Spleen (tissue), 11 donors: ENCODE results near the gene SIAH2. TPM values are rescaled to one million over a fixed set of nuclear protein-coding genes. Genes with fewer than 3 reads are reported as not detected.

Source experiments
- DNase-seq: peaks from one replicate; pipeline ENCODE4 v3.0.0-alpha.2; 2020
- H3K27ac ChIP-seq, 8 donors: fragments of 200-600 bp; sonication (generic) in 7 of 8; 1 replicate in 4 of 8; 2 replicates in 4 of 8; pipeline versions ENCODE4 v1.5.0 to v1.8.0; 2016 to 2021; ENCODE audit warnings: inconsistent platforms in 4 of 8, mild to moderate bottlenecking in 4 of 8, moderate library complexity in 1 of 8
- H3K27me3 ChIP-seq, 7 donors: fragments of 200-600 bp; sonication (generic) in 6 of 7; replicated peaks in 1 of 7; 1 replicate in 4 of 7; 2 replicates in 3 of 7; pipeline versions ENCODE4 v1.5.0 to v1.8.0; 2016 to 2021; ENCODE audit warnings: inconsistent platforms in 3 of 7, mild to moderate bottlenecking in 1 of 7
- H3K36me3 ChIP-seq, 6 donors: fragments of 200-600 bp; sonication (generic) in 5 of 6; 1 replicate in 4 of 6; 2 replicates in 2 of 6; pipeline versions ENCODE4 v1.5.0 to v1.8.0; 2016 to 2021; ENCODE audit warnings: inconsistent platforms in 2 of 6
- H3K4me1 ChIP-seq, 6 donors: fragments of 200-600 bp; sonication (generic) in 5 of 6; 1 replicate in 3 of 6; 2 replicates in 3 of 6; pipeline versions ENCODE4 v1.5.0 to v1.8.0; 2016 to 2021; ENCODE audit warnings: inconsistent platforms in 3 of 6
- H3K4me3 ChIP-seq, 8 donors: fragments of 200-600 bp; sonication (generic) in 7 of 8; 1 replicate in 4 of 8; 2 replicates in 4 of 8; pipeline versions ENCODE4 v1.5.0 to v1.8.0; 2016 to 2021; ENCODE audit warnings: inconsistent platforms in 4 of 8, mild to moderate bottlenecking in 4 of 8, moderate library complexity in 2 of 8
- H3K9me3 ChIP-seq, 8 donors: fragments of 200-600 bp; sonication (generic) in 7 of 8; 1 replicate in 4 of 8; 2 replicates in 4 of 8; pipeline versions ENCODE4 v1.5.0 to v1.8.0; 2016 to 2021; ENCODE audit warnings: inconsistent platforms in 4 of 8
- CTCF ChIP-seq, 11 experiments: fragments of 200-600 bp in 7 of 11; fragments of 450-650 bp in 4 of 11; sonication (generic) in 4 of 11; IDR thresholded peaks in 8 of 11; conservative IDR thresholded peaks in 3 of 11; 1 replicate in 7 of 11; 2 replicates in 4 of 11; pipeline versions ENCODE4 v1.4.0 to v1.8.0; 2016 to 2021; ENCODE audit warnings: antibody characterized with exemption in 11 of 11, inconsistent platforms in 4 of 11, mild to moderate bottlenecking in 1 of 11
- POLR2A ChIP-seq, 3 donors: fragments of 450-650 bp; IDR thresholded peaks; one replicate each; pipeline ENCODE4 v1.5.1; 2017; ENCODE audit warnings: antibody characterized with exemption in 3 of 3, mild to moderate bottlenecking in 1 of 3
- POLR2AphosphoS5 ChIP-seq, 3 donors: sonication (generic); formaldehyde crosslinking; IDR thresholded peaks; one replicate each; pipeline ENCODE4 v1.5.1; 2017; ENCODE audit warnings: antibody characterized with exemption in 3 of 3
- WGBS, 5 donors: extraction: QIAGEN DNeasy Blood & Tissue Kit in 3 of 5; methylation state at CpG; one replicate each; pipeline versions ENCODE4 v1.1.5 to v1.1.7; 2013 to 2018; 5-methylcytosine and 5-hydroxymethylcytosine counted together
- intact Hi-C: fragments of 100-400 bp; cut with DNase I; formaldehyde crosslinking; loops from one replicate; pipeline ENCODE4 v1.15.0; 2023; ENCODE audit warnings: low total_unique reads
- polyA plus RNA-seq, 3 donors: library from polyadenylated mRNA; stranded (reverse); fragments of 200-250 nt; gene quantifications; one replicate each; pipeline ENCODE4 v1.2.1, GENCODE V29; 2013
- total RNA-seq, 7 donors: library from RNA; depleted of rRNA in 3 of 7; stranded (reverse); fragments of >200 nt in 3 of 7; fragmentation: NEBNext Ultra II Directional in 4 of 7; extraction: Animal tissue kit (Norgen Biotek cat#: 25700) in 4 of 7; gene quantifications; one replicate each; pipeline versions ENCODE4 v1.1.0 to v1.2.1, GENCODE V29; 2016 to 2021
- donor health status: healthy with polysubstance abuse.
- donor health status: DM: no; HTN: no; CAD: no; lungs with moderate emphysema.
- donor health status: DM: no; HTN: no; CAD: no.
- donor health status: Bipolar disorder and iron deficiency.
- donor health status: healthy.
- donor health status: DM: no; HTN: no; CAD: no.
- donor health status: DM: yes; HTN: yes; CAD: no.

Gene SIAH2
- total and polyA plus RNA-seq, 10 donors, result 13.6 to 71.3 (median 27.4) TPM

- TF ChIP-seq POLR2A (IDR thresholded peaks at IDR 0.05), result no peak
- TF ChIP-seq CTCF (IDR thresholded peaks at IDR 0.05 in 8 of 11, conservative IDR thresholded peaks at IDR 0.05 in 3 of 11), result no peak
- TF ChIP-seq POLR2AphosphoS5 (IDR thresholded peaks at IDR 0.05), result no peak
- WGBS, 5 donors, result 82 to 93% (median 91%) methylated on average over 3 of the region's 3 CpGs
- Histone ChIP-seq H3K9me3 (no peaks in the 10 kb centered on the region), H3K27ac (no peak overlapping the region), H3K4me3 (no peak overlapping the region), H3K36me3 (no peaks in the 10 kb centered on the region), H3K4me1 (peaks cover 0 to 13% (median 0%) of the 10 kb centered on the region in 6 donors), H3K27me3 (no peaks in the 10 kb centered on the region)
- DNase-seq, result no peak
- intact Hi-C loops, result no loop called here
Measured at GRCh38 chr3:150770681-150771080, 7.7 kb upstream of the SIAH2 start.

GRCh38 chr3:150766742-150767141 lies 3.8 kb upstream of the SIAH2 start:
- WGBS, 5 donors, result 79 to 94% (median 83%) methylated on average over 3 of the region's 3 CpGs
- no peak for DNase-seq
- H3K36me3 ChIP-seq, result no peaks in the 10 kb centered on the region
- TF ChIP-seq CTCF (IDR thresholded peaks at IDR 0.05 in 8 of 11, conservative IDR thresholded peaks at IDR 0.05 in 3 of 11) (no peak), POLR2A (IDR thresholded peaks at IDR 0.05) (no peak), POLR2AphosphoS5 (IDR thresholded peaks at IDR 0.05) (no peak)
- H3K9me3 ChIP-seq, result no peaks in the 10 kb centered on the region
- intact Hi-C loops, result no loop called here
- H3K27me3 ChIP-seq, result no peaks in the 10 kb centered on the region
- H3K4me1 ChIP-seq, result peaks cover 6 to 33% (median 11%) of the 10 kb centered on the region in 6 donors
- H3K27ac ChIP-seq, result no peak overlapping the region
- no peak overlapping the region for H3K4me3 ChIP-seq

GRCh38 chr3:150765949-150766720 lies 3.2 kb upstream of the SIAH2 start:
- Histone ChIP-seq H3K27me3 (no peaks in the 10 kb centered on the region), H3K9me3 (no peaks in the 10 kb centered on the region), H3K36me3 (no peaks in the 10 kb centered on the region), H3K4me1 (peaks cover 6 to 39% (median 17%) of the 10 kb centered on the region in 6 donors), H3K27ac (peak overlapping the region in 1 of 8 donors; percentile 43), H3K4me3 (no peak overlapping the region)
- no peak for TF ChIP-seq POLR2A (IDR thresholded peaks at IDR 0.05)
- intact Hi-C loops, result no loop called here
- 72 to 80% (median 77%) methylated on average over 8 of the region's 8 CpGs for WGBS, 5 donors
- DNase-seq, result no peak

- H3K27me3 ChIP-seq, result no peaks in the 10 kb centered on the region
- TF ChIP-seq POLR2AphosphoS5 (IDR thresholded peaks at IDR 0.05) (no peak), POLR2A (IDR thresholded peaks at IDR 0.05) (no peak), CTCF (IDR thresholded peaks at IDR 0.05 in 8 of 11, conservative IDR thresholded peaks at IDR 0.05 in 3 of 11) (no peak)
- 90 to 96% (median 96%) methylated on average over 2 of the region's 2 CpGs for WGBS, 5 donors
- DNase-seq, result no peak
- no peaks in the 10 kb centered on the region for H3K36me3 ChIP-seq
- intact Hi-C loops, result no loop called here
- H3K4me1 ChIP-seq, result peaks cover 13 to 51% (median 29%) of the 10 kb centered on the region in 6 donors
- no peak overlapping the region for H3K27ac ChIP-seq
- no peak overlapping the region for H3K4me3 ChIP-seq
- no peaks in the 10 kb centered on the region for H3K9me3 ChIP-seq
Measured at GRCh38 chr3:150764967-150765366, 2.0 kb upstream of the SIAH2 start.
